ENCODE measurements around the gene RASGRF2.
"Not testable (repeated sequence)": the region's sequence is repeated elsewhere in the genome, so short reads cannot be mapped to it uniquely, and the experiment has no call there.

The RASGRF2 gene

GRCh38 chr5:81019748-81020147 is 59.6 kb downstream of the RASGRF2 start:
- no peak for DNase-seq (ENCODE audit: insufficient read length, low spot score)
- FAIRE-seq: no peak

DNA sequence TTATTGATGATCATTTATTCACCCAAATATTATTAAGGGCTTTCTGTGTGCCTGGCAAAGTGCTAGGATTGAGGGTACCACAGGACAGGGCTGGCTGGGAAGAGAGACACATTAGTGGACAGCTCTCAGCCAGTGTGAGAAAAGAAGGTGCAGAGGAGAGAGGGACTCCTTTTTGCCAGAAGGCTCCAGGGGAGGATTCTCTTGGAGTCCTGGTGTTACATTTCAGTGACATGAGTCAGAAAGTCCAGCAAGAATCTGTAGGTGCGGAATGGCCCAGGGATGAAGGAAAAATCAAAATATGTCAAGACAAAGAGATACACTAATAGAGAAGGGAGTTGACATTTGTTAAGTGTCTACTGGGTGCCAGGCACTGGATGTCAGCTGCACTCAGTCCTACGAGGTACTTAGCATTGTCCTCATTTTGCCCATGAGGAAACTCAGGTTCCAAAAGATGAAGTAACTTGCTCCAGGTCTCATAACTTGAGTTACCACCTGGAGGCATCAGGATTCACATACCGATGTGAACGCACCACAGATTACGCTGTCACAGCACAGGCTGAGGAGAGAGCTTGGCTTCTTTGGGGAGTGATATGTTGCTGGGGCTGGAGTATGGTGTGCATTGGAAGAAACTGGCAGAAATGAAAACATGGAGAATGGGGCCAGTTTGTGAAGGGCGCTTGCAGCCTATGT is 60.5 kb downstream of the RASGRF2 start:
- FAIRE-seq (no peak), DNase-seq (ENCODE audit: insufficient read length, low spot score) (no peak)

- FAIRE-seq (no peak), DNase-seq (ENCODE audit: insufficient read length, low spot score) (no peak)
Observed at GRCh38 chr5:81021486-81021885, 61.3 kb downstream of the RASGRF2 start.

GRCh38 chr5:81021951-81022687 is 62.0 kb downstream of the RASGRF2 start:
- DNase-seq (ENCODE audit: insufficient read length, low spot score) (no peak), FAIRE-seq (no peak)

- DNase-seq (ENCODE audit: insufficient read length, low spot score) (no peak), FAIRE-seq (no peak)
Observed at GRCh38 chr5:81022688-81023084, 62.5 kb downstream of the RASGRF2 start.

DNA sequence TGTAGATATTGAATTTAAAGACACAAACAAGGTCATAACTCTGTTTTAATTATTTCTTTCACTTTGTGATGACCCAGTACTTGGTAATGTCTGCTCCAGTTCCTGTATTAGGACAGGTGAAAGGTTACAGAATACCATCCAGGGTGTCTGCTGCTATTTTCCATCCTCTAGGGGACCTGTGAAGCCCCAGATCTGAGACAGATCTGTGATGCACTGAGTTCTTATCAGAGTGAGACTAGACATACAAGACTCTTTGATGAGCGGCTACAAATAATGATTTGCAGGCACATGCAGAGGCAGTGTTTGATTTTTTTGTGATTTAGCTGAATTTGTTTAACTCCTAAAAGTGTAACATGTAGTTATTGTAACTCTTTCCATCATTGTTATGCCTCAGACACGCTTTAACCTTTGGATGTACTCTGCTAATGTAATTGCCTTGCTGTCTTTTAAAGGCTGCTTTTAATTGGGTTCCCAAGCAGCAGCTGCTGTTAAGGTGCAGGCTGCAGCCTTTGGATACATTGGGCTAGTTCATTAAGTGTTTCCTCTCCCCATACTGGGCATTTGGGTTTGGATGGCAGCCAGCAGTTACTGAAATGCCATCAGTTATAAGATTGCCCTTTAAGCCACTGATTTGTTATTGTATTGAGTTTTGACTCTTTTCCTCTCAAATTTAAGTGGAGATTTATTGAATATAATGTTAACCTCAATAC is 63.3 kb downstream of the RASGRF2 start:
- DNase-seq (ENCODE audit: insufficient read length, low spot score): no peak
- no peak for FAIRE-seq

GRCh38 chr5:81027481-81028058 is 67.4 kb downstream of the RASGRF2 start:
- DNase-seq (ENCODE audit: insufficient read length, low spot score) (no peak), FAIRE-seq (no peak)

DNA sequence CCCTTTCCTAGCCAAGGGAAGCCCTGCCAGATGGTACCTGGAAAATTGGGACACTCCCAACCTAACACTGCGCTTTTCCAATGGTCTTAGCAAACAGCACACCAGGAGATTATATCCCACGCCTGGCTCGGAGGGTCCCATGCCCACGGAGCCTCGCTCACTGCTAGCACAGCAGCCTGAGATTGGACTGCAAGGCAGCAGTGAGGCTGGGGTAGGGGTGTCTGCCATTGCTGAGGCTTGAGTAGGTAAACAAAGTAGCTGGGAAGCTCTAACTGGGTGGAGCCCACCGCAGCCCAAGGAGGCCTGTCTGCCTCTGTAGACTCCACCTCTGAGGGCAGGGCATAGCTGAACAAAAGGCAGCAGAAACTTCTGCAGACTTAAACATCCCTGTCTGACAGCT is 68.7 kb downstream of the RASGRF2 start:
- FAIRE-seq; DNase-seq (ENCODE audit: insufficient read length, low spot score): not testable (repeated sequence)

DNA sequence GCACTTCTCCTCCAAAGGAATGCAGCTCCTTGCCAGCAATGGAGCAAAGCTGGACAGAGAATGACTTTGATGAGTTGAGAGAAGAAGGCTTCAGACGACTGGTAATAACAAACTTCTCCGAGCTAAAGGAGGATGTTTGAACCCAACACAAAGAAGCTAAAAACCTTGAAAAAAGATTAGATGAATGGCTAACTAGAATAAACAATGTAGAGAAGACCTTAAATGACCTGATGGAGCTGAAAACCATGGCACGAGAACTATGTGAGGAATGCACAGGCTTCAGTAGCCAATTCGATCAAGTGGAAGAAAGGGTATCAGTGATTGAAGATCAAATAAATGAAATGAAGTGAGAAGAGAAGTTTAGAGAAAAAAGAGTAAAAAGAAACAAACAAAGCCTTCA is 69.6 kb downstream of the RASGRF2 start:
- DNase-seq (ENCODE audit: insufficient read length, low spot score); FAIRE-seq: not testable (repeated sequence)

DNA sequence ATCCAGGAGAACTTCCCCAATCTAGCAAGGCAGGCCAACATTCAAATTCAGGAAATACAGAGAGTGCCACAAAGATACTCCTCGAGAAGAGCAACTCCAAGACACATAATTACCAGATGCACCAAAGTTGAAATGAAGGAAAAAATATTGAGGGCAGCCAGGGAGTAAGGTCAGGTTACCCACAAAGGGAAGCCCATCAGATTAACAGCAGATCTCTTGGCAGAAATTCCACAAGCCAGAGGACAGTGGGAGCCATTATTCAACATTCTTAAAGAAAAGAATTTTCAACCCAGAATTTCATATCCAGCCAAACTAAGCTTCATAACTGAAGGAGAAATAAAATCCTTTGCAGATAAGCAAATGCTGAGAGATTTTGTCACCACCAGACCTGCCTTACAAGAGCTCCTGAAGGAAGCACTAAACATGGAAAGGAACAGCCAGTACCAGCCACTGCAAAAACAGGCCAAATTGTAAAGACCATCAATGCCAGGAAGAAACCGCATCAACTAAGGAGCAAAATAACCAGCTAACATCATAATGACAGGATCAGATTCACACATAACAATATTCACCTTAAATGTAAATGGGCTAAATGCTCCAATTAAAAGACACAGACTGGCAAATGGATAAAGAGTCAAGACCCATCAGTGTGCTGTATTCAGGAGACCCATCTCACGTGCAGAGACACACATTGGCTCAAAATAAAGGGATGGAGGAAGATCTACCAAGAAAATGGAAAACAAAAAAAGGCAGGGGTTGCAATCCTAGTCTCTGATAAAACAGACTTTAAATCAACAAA is 70.3 kb downstream of the RASGRF2 start:
- not testable (repeated sequence) for DNase-seq (ENCODE audit: insufficient read length, low spot score); FAIRE-seq

- no peak for FAIRE-seq
- DNase-seq (ENCODE audit: insufficient read length, low spot score): no peak
Observed at GRCh38 chr5:81035522-81035921, 75.4 kb downstream of the RASGRF2 start.

GRCh38 chr5:81038495-81038894 is 78.3 kb downstream of the RASGRF2 start:
- DNase-seq (ENCODE audit: insufficient read length, low spot score): no peak
- no peak for FAIRE-seq

GRCh38 chr5:81044868-81045267 is 84.7 kb downstream of the RASGRF2 start:
- FAIRE-seq: no peak
- no peak for DNase-seq (ENCODE audit: insufficient read length, low spot score)

DNA sequence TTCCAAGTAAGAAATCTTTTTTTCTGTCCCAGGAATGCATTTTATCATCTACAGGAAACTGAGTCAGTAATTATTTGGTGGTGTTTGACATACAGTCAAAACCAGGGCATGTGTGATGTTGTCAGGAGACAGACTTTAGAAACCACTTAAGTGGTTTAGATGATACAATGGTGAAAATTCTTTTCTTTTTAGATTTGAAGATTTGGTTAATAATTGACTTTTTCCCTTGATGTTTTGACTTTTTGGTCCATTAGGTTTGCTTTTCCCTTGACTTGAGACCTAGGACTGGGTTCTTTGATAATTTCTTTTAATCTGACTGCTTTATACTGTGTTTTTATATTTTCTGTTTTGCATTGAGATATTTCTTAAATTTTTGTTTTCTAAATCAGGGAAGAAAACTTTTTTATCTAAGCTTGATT is 85.2 kb downstream of the RASGRF2 start:
- DNase-seq (ENCODE audit: insufficient read length, low spot score): no peak
- FAIRE-seq: no peak

- DNase-seq (ENCODE audit: insufficient read length, low spot score) (no peak), FAIRE-seq (no peak)
Observed at GRCh38 chr5:81046041-81046440, 85.9 kb downstream of the RASGRF2 start.

GRCh38 chr5:81052325-81052724 is 92.2 kb downstream of the RASGRF2 start:
- DNase-seq (ENCODE audit: insufficient read length, low spot score) (no peak), FAIRE-seq (no peak)

- not testable (repeated sequence) for DNase-seq (ENCODE audit: insufficient read length, low spot score); FAIRE-seq
Observed at GRCh38 chr5:81053282-81053681, 93.1 kb downstream of the RASGRF2 start.

DNA sequence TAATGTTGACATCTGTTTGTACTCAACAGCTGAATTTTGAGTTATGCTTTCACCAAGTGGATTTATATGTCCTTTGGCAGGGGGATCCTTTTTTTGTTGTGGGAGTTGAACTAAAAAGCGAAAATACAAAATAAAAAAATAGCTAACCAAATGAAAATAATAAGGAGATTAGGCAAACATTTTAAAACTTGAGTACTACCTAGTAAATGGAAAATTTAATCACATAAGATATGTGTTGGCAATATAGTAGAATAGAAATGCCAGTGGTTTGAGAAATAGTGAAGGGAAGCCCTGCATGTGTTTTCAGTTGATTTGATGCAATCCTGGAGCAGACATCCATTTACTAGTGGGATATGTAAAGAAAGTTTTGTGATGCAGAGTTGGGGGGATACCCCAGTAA is 98.0 kb downstream of the RASGRF2 start:
- DNase-seq (ENCODE audit: insufficient read length, low spot score) (no peak), FAIRE-seq (no peak)

- no peak for DNase-seq (ENCODE audit: insufficient read length, low spot score)
- FAIRE-seq: no peak
Observed at GRCh38 chr5:81065492-81065891, 105.3 kb downstream of the RASGRF2 start.

- DNase-seq (ENCODE audit: insufficient read length, low spot score) (no peak), FAIRE-seq (no peak)
Observed at GRCh38 chr5:81066102-81066501, 105.9 kb downstream of the RASGRF2 start.

Measured in GM19239 (cell line).